NCI-H2196 (cell line): ENCODE measurements around the gene IL13.
"Not testable (repeated sequence)": the region's sequence is repeated elsewhere in the genome, so short reads cannot be mapped to it uniquely, and the experiment has no call there.

Source experiments
- DNase-seq: peaks from one replicate; lab custom pipeline; 2025; ENCODE audit not compliant: unreplicated experiment; lab: John Stamatoyannopoulos, UW

Gene IL13

DNA sequence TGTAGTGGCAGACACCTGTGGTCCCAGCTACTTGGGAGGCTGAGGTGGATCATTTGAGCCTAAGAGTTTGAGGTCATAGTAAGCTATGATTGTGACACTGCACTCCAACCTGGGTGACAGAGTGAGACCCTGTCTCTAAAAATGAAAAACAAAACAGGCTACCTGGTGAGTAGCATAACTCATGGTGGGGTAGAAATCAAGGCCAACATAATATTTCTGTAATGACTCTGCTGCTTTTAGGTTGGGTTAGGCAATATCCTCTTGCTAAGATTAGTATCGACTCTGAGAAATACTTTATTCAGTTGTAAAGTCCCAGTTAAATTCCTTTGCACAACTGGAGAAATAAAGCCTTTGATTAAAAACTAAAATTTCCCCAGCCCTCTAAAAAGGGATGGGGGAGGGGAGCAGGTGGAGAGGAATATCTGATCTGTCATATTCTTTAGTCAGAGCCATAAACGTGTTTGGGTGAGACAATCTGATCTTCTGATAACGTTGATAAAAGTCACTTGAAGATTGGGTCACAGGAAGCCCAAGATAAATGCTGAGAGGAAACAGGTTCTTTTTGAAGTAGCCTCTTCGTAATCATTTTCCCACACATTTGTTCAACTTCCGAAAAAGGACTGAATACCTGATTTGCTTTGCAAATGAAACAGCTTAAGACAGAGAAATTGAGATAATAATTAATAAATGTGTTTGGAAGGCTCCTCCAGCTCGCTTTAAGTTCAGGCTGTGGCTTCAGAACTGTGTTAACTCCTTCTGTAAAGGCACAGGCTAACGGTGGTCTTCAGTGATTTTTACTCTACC is 30.8 kb downstream of the IL13 start:
- no peak for DNase-seq

DNA sequence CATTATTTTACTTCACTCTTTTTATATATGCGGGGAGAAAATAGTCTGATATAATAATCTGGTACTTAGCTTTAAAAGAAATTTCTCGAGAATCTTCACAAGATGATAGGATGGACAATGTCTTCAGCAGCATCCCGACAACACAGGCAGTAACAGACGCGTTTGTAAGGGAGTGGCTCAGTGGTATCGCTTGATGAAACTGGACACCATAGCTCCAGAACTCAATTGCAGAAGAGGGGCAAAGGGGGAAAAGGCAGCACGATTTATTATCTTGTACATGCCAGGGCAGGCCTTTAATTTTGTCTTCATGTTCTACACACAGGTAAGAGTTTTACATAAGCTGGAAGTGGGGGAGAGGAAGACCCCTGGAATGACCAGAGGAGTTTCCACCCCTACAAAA is 31.5 kb downstream of the IL13 start:
- DNase-seq, result no peak

DNA sequence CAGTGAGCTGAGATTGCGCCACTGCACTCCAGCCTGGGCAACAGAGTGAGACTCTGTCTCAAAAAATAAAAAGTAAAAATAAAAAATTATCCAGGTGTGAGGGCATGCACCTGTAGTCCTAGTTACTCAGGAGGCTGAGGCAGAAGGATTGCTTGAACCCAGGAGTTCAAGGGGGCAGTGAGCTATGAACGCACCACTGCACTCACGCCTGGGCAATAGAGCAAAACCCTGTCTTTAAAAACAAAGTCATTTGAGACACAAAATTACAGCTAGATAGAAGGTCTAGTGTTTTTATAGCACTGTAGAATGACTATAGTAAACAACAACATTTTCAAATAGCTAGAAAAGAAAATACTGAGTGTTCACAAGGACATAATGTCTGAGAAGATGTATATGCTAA is 32.2 kb downstream of the IL13 start:
- no peak for DNase-seq

DNA sequence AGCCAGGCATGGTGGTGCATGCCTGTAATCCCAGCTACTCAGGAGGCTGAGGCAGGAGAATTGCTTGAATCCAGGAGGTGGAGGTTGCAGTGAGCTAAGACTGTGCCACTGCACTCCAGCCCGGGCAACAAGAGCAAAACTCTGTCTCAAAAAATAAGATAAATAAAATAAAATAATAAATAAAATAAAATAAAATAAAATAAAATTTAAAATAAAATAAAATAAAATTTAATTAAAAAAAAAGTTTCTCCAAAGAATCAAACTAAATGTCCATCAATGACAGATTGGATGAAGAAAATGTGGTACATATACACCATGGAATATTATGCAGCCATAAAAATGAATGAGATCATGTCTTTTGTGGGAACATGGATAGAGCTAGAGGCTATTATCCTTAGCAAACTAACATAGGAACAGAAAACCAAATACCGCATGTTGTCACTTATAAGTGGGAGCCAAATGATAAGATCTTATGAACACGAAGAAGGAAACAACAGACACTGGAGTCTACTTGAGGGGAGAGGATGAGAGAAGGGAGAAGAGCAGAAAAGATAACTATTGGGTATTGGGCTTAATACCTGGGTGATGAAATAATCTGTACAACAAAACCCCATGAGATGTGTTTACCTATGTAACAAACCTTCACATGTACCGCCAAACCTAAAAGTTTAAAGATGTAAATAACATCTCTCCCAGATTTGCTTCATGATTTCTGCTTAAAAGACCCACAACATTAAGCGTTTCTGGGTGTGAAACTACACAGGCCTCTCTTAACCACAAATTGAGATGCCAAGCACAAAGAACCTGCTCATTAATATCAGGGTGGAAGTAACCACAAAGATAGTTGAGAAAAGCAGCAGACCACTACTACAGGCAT is 34.0 kb downstream of the IL13 start:
- DNase-seq, result not testable (repeated sequence)

DNA sequence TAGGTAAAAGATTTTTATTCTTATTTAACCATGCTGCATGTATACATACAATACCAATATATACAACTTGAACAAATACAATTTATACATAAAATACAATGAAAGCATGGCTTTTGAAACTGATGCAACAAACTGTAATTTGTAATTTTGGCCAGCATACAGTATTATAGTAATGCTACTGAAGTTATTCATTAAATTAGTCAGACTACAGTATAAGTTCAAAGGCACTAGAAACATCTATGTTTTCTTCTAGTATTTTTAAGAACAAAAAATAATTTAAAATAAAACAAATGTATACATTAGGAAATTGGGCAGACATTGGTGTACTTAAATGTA is 34.6 kb downstream of the IL13 start:
- DNase-seq, result no peak

DNA sequence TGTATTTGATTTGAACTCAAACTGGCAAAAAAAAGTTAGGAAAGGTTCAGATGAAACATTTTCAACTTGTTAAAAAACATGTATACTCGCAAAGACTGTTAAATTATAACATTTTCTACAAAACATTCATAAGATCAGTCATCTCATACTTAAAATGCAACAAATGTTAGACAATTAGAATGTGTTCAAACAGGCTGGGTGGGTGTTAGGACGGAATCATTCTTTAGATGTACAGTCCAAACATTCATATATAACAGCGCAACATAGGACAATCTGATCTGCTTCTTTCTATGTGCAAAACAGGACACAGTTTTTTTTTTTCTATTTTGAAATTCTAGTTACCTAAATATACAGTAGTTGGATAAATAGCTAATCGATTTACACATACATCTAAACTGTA is 38.0 kb downstream of the IL13 start:
- DNase-seq, result no peak

DNA sequence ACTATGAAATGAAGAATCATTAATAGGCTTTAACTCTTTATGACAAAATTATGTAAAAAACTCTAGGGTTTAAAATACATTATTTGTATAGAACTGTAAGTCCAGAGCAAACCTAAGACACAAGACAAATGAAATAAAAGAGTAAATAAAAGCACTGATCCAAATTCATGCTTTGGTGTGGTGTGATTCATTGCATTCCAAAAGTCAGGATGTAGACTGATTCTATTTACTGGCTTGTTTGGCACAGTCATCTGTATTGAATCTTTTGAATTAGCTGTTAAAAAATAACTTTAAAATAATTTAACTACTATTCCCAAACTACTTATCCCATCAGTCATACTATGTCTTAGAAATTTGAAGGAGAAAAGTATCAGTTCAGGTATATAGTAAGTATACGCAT is 46.9 kb downstream of the IL13 start:
- DNase-seq, result no peak

DNA sequence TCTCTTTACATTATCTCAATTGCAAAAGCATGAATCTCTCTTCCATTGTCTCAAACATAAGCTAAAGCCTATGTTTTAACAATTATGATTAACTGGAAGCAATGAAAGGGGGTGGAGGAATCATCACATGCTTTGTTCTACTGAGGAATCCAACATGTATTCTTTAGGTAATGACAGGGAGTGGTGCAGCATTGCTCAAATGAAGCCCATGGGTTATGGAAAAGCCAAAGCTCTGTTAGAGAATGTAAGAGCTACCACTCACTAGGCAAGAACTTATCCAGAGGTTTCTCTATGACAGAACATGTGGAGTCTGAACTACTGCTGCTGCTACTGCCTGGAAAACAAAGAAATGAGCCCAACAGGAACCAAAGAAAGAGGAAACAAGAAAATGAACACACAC is 50.7 kb downstream of the IL13 start:
- DNase-seq, result no peak
